HL-60 (cell line): ENCODE data around the gene DUSP22.

Experiments
- CTCF ChIP-seq: IDR thresholded peaks from one replicate; pipeline ENCODE4 v1.5.1; 2011; ENCODE audit warnings: low read length, control low read depth, inconsistent platforms; ENCODE audit not compliant: insufficient read depth
- TF ChIP-seq, protein P1 (sequence below): IDR thresholded peaks from 2 replicates; pipeline ENCODE4 v1.6.1; 2012; ENCODE audit warnings: low read depth; ENCODE audit not compliant: insufficient replicate concordance

- TF ChIP-seq CTCF = no peak
- TF ChIP-seq, protein P1, sequence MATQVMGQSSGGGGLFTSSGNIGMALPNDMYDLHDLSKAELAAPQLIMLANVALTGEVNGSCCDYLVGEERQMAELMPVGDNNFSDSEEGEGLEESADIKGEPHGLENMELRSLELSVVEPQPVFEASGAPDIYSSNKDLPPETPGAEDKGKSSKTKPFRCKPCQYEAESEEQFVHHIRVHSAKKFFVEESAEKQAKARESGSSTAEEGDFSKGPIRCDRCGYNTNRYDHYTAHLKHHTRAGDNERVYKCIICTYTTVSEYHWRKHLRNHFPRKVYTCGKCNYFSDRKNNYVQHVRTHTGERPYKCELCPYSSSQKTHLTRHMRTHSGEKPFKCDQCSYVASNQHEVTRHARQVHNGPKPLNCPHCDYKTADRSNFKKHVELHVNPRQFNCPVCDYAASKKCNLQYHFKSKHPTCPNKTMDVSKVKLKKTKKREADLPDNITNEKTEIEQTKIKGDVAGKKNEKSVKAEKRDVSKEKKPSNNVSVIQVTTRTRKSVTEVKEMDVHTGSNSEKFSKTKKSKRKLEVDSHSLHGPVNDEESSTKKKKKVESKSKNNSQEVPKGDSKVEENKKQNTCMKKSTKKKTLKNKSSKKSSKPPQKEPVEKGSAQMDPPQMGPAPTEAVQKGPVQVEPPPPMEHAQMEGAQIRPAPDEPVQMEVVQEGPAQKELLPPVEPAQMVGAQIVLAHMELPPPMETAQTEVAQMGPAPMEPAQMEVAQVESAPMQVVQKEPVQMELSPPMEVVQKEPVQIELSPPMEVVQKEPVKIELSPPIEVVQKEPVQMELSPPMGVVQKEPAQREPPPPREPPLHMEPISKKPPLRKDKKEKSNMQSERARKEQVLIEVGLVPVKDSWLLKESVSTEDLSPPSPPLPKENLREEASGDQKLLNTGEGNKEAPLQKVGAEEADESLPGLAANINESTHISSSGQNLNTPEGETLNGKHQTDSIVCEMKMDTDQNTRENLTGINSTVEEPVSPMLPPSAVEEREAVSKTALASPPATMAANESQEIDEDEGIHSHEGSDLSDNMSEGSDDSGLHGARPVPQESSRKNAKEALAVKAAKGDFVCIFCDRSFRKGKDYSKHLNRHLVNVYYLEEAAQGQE = no peak
Measured at GRCh38 chr6:339480-339879, 47.2 kb downstream of the DUSP22 start.
